ENCODE results near the gene CLK1.
A peak's percentile ranks its signal among the peaks of the same experiment; 100 is the strongest.

- TF ChIP-seq CTCF (IDR thresholded peaks at IDR 0.05) (no peak), EP300 (IDR thresholded peaks at IDR 0.05) (no peak), JUN (IDR thresholded peaks at IDR 0.05) (peak; percentile 90), SMC3 (IDR thresholded peaks at IDR 0.05) (no peak), REST (IDR thresholded peaks at IDR 0.05) (no peak; the same call in 1 of the 2 replicates), ESRRA (IDR thresholded peaks at IDR 0.05; ENCODE audit: borderline replicate concordance, low read length) (no peak), POLR2A (IDR thresholded peaks at IDR 0.05; ENCODE audit: low read length) (peak; percentile 93), ZFP36 (IDR thresholded peaks at IDR 0.05; ENCODE audit: borderline replicate concordance, partially characterized antibody) (no peak), PBX3 (IDR thresholded peaks at IDR 0.05) (peak; percentile 50; the same call in 1 of the 2 replicates), KDM1A (IDR thresholded peaks at IDR 0.05; ENCODE audit: low read depth) (no peak), HDAC2 (IDR thresholded peaks at IDR 0.05) (0 out of 2 replicates have a peak, but pooled peaks have one; percentile 34), POLR2AphosphoS2 (conservative IDR thresholded peaks at IDR 0.05; ENCODE audit: low read length) (no peak), MAX (IDR thresholded peaks at IDR 0.05) (peak; percentile 92), ZC3H11A (IDR thresholded peaks at IDR 0.05) (no peak)
These were observed at the start of gene CLK1 for GRCh38 chr2:200864176-200865034.
